Raji (cell line): ENCODE results near the gene CBY2.

ENCODE experiments used
- POLR2A ChIP-seq: IDR thresholded peaks from 2 replicates; pipeline ENCODE4 v1.6.1; 2011; ENCODE audit warnings: low read depth, low read length, control low read depth; ENCODE audit not compliant: insufficient read depth

Gene CBY2

GRCh38 chr13:45718063-45718462, 15.9 kb downstream of the CBY2 start:
- no peak for TF ChIP-seq POLR2A

- TF ChIP-seq POLR2A = no peak
These were observed 16.9 kb downstream of the CBY2 start for GRCh38 chr13:45718992-45719391.

GRCh38 chr13:45721203-45721731, 19.1 kb downstream of the CBY2 start:
- TF ChIP-seq POLR2A = no peak

GRCh38 chr13:45723798-45724197, 21.7 kb downstream of the CBY2 start:
- TF ChIP-seq POLR2A = no peak

GRCh38 chr13:45728759-45729158, 26.6 kb downstream of the CBY2 start:
- TF ChIP-seq POLR2A = no peak

- TF ChIP-seq POLR2A = no peak
These were observed 29.3 kb downstream of the CBY2 start for GRCh38 chr13:45731455-45731854.

GRCh38 chr13:45732916-45733315, 30.8 kb downstream of the CBY2 start:
- no peak for TF ChIP-seq POLR2A

GRCh38 chr13:45733361-45733760, 31.2 kb downstream of the CBY2 start:
- TF ChIP-seq POLR2A = no peak

GRCh38 chr13:45737571-45738017, 35.5 kb downstream of the CBY2 start:
- TF ChIP-seq POLR2A = no peak

- TF ChIP-seq POLR2A = no peak
These were observed 40.9 kb downstream of the CBY2 start for GRCh38 chr13:45742985-45743384.

GRCh38 chr13:45744979-45745378, 42.9 kb downstream of the CBY2 start:
- TF ChIP-seq POLR2A = no peak

GRCh38 chr13:45747071-45747470, 45.0 kb downstream of the CBY2 start:
- no peak for TF ChIP-seq POLR2A

GRCh38 chr13:45748941-45749759, 47.0 kb downstream of the CBY2 start:
- TF ChIP-seq POLR2A = no peak

- TF ChIP-seq POLR2A = no peak
These were observed 48.4 kb downstream of the CBY2 start for GRCh38 chr13:45750566-45750965.

GRCh38 chr13:45751885-45752284, 49.8 kb downstream of the CBY2 start:
- no peak for TF ChIP-seq POLR2A

GRCh38 chr13:45752510-45752909, 50.4 kb downstream of the CBY2 start:
- no peak for TF ChIP-seq POLR2A

- TF ChIP-seq POLR2A = no peak
These were observed 61.3 kb downstream of the CBY2 start for GRCh38 chr13:45763419-45763818.
